PFSK-1 (cell line): ENCODE results near the gene CYB5R4.

Experiments
- FOXP2 ChIP-seq: optimal IDR thresholded peaks from 2 replicates; pipeline ENCODE3; 2011; ENCODE audit warnings: borderline replicate concordance, control low read depth, inconsistent platforms; ENCODE audit not compliant: insufficient read depth; ENCODE audit errors: extremely low read length, extremely low read depth
- POLR2AphosphoS5 ChIP-seq: IDR thresholded peaks from 2 replicates; pipeline ENCODE4 v1.6.1; 2012; ENCODE audit warnings: low read depth, mild to moderate bottlenecking, control low read depth, low read length, moderate library complexity
- REST ChIP-seq, 2 experiments: IDR thresholded peaks; 2 replicates each; pipeline versions ENCODE4 v1.6.1 to v1.8.0; 2011 to 2012; ENCODE audit warnings: low read depth in 2 of 2, low read length in 2 of 2, control low read depth in 1 of 2, inconsistent platforms in 1 of 2, mild to moderate bottlenecking in 1 of 2, moderate library complexity in 1 of 2; ENCODE audit not compliant: insufficient read depth in 1 of 2
- TAF1 ChIP-seq: IDR thresholded peaks from 2 replicates; pipeline ENCODE4 v1.6.1; 2012; ENCODE audit warnings: low read length, control low read depth, borderline replicate concordance; ENCODE audit not compliant: insufficient read depth

GRCh38 chr6:83954371-83954770 lies 94.9 kb downstream of the CYB5R4 start:
- TF ChIP-seq POLR2AphosphoS5 (no peak), TAF1 (no peak), FOXP2 (no peak), REST (IDR thresholded peaks at IDR 0.05; ENCODE audit: insufficient read depth in 1 of 2, low read depth in 2 of 2, low read length in 2 of 2) (no peak)
